ENCODE results near the gene ZBED4.

Gene ZBED4

DNA sequence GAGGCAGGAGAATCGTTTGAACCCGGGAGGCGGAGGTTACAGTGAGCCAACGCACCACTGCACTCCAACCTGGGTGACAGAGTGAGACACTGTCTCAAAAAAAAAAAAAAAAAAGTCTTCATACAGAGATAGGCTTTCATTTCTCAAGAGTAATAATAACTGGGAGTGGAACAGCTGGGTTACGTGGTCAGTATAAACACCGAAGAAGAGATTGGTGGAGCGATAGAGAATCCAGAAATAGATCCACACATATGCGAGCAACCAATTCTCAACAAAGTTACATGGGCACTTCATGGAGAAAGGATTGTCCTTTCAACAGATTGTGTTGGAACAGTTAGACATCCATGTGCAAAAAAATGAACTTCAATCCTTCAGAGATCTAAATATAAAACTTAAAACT lies 24.6 kb downstream of the ZBED4 start:
- Histone ChIP-seq H3K27me3 (ENCODE audit: control insufficient read depth in 3 of 3, insufficient read depth in 3 of 3, low read depth in 1 of 3, low read length in 3 of 3) (no peaks in the 10 kb centered on the region), H2AK5ac (ENCODE audit: low read depth, low read length) (no peak overlapping the region), H2BK5ac (ENCODE audit: low read length) (no peak overlapping the region), H2BK12ac (ENCODE audit: low read length) (no peak overlapping the region), H3K14ac (ENCODE audit: low read length) (no peak overlapping the region), H3K9ac (ENCODE audit: low read depth, low read length, poor library complexity) (no peak overlapping the region), H3K18ac (ENCODE audit: low read length) (no peak overlapping the region), H2AFZ (ENCODE audit: low read length) (no peak overlapping the region), H3K79me1 (ENCODE audit: low read depth, low read length) (peaks cover 13% of the 10 kb centered on the region), H3K36me3 (replicated peaks in 1 of 2; ENCODE audit: control insufficient read depth in 2 of 2, insufficient read depth in 2 of 2, low read length in 2 of 2) (peaks cover 14 to 48% of the 10 kb centered on the region in 2 donors), H3K27ac (replicated peaks; ENCODE audit: low read length) (no peak overlapping the region), H3K4me3 (ENCODE audit: low read length in 2 of 2) (no peak overlapping the region), H2BK15ac (ENCODE audit: low read length) (no peak overlapping the region), H3K23ac (ENCODE audit: low read depth, low read length, poor library complexity) (no peak overlapping the region), H4K91ac (ENCODE audit: low read depth, low read length, poor library complexity) (no peak overlapping the region), H3K9me3 (replicated peaks in 1 of 2; ENCODE audit: control insufficient read depth in 2 of 2, insufficient read depth in 1 of 2, low read depth in 1 of 2, low read length in 2 of 2) (peaks cover 12 to 47% of the 10 kb centered on the region in 2 donors), H2BK120ac (ENCODE audit: low read depth, low read length) (no peak overlapping the region), H3K4ac (ENCODE audit: low read length) (no peak overlapping the region), H4K8ac (ENCODE audit: low read depth, low read length) (no peak overlapping the region), H3K4me2 (ENCODE audit: insufficient read depth, low read length, poor library complexity, severe bottlenecking) (no peak overlapping the region), H3K4me1 (ENCODE audit: control insufficient read depth in 2 of 2, insufficient read depth in 1 of 2, low read depth in 1 of 2, low read length in 2 of 2) (no peaks in the 10 kb centered on the region)
- DNase-seq (ENCODE audit: low spot score) = no peak
- no CpG with 5 or more reads among the region's 8 CpGs for whole genome bisulfite sequencing, 2 donors (ENCODE audit: extremely low coverage in 2 of 2, insufficient read length in 2 of 2, insufficient replicate concordance in 1 of 2)

DNA sequence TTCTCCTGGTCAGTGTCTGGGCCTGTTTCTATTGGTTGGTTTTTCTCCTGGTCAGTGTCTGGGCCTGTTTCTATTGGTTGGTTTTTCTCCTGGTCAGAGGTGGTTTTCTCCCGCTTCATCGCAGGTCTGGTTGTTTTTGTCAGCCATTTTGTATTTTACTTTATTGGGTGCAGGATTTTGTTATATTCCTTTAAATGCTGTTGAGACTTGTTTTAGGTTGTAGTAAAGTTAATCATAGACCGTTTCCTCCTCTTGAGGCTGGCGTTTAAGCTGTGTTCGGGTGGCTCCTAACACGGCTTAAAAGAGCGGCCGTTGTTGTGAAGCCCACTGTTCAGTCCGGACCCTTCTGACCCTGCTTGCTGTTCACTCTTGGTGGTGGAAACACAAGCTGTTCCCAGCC lies 26.2 kb downstream of the ZBED4 start:
- DNase-seq (ENCODE audit: low spot score) = no peak
- Histone ChIP-seq H3K9me3 (replicated peaks in 1 of 2; ENCODE audit: control insufficient read depth in 2 of 2, insufficient read depth in 1 of 2, low read depth in 1 of 2, low read length in 2 of 2) (peaks cover 24 to 57% of the 10 kb centered on the region in 2 donors), H2AFZ (ENCODE audit: low read length) (no peak overlapping the region), H2BK12ac (ENCODE audit: low read length) (no peak overlapping the region), H2BK15ac (ENCODE audit: low read length) (no peak overlapping the region), H3K27me3 (ENCODE audit: control insufficient read depth in 3 of 3, insufficient read depth in 3 of 3, low read depth in 1 of 3, low read length in 3 of 3) (no peaks in the 10 kb centered on the region), H3K36me3 (replicated peaks in 1 of 2; ENCODE audit: control insufficient read depth in 2 of 2, insufficient read depth in 2 of 2, low read length in 2 of 2) (peaks cover 23 to 60% of the 10 kb centered on the region in 2 donors), H4K91ac (ENCODE audit: low read depth, low read length, poor library complexity) (no peak overlapping the region), H3K18ac (ENCODE audit: low read length) (no peak overlapping the region), H3K79me1 (ENCODE audit: low read depth, low read length) (peaks cover 18% of the 10 kb centered on the region), H3K4me1 (ENCODE audit: control insufficient read depth in 2 of 2, insufficient read depth in 1 of 2, low read depth in 1 of 2, low read length in 2 of 2) (no peaks in the 10 kb centered on the region), H2BK5ac (ENCODE audit: low read length) (no peak overlapping the region), H3K27ac (replicated peaks; ENCODE audit: low read length) (no peak overlapping the region), H2BK120ac (ENCODE audit: low read depth, low read length) (no peak overlapping the region), H3K4me2 (ENCODE audit: insufficient read depth, low read length, poor library complexity, severe bottlenecking) (no peak overlapping the region), H3K23ac (ENCODE audit: low read depth, low read length, poor library complexity) (no peak overlapping the region), H4K8ac (ENCODE audit: low read depth, low read length) (no peak overlapping the region), H3K4ac (ENCODE audit: low read length) (no peak overlapping the region), H3K14ac (ENCODE audit: low read length) (no peak overlapping the region), H2AK5ac (ENCODE audit: low read depth, low read length) (no peak overlapping the region), H3K4me3 (ENCODE audit: low read length in 2 of 2) (no peak overlapping the region), H3K9ac (ENCODE audit: low read depth, low read length, poor library complexity) (no peak overlapping the region)
- WGBS, 2 donors (ENCODE audit: extremely low coverage in 2 of 2, insufficient read length in 2 of 2, insufficient replicate concordance in 1 of 2) = no CpG with 5 or more reads among the region's 9 CpGs

DNA sequence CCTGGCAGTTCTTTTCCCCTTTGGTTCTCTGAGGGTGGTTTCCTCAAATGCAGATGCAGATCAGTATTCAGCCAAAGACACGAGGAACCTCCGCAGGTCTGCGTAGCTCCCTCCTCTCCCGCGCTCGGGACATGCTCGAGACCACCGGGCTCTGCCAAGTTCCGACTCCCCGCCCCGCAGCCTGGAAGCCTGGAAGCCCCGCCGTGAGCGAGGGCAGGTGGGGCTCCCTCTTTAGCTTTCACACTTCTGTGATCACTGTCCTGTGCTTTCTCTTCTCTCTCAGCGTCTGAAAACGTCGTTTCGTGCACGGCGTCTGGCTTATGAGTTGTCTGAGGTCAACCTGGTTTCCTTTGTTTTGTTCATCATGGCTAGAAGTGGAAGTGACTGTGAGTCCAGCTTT lies 26.6 kb downstream of the ZBED4 start:
- WGBS, 2 donors (ENCODE audit: extremely low coverage in 2 of 2, insufficient read length in 2 of 2, insufficient replicate concordance in 1 of 2) = no CpG with 5 or more reads among the region's 20 CpGs
- H2BK120ac ChIP-seq (ENCODE audit: low read depth, low read length) = no peak overlapping the region
- H3K4ac ChIP-seq (ENCODE audit: low read length) = no peak overlapping the region
- H3K14ac ChIP-seq (ENCODE audit: low read length) = no peak overlapping the region
- H2AFZ ChIP-seq (ENCODE audit: low read length) = no peak overlapping the region
- no peak overlapping the region for H3K4me2 ChIP-seq (ENCODE audit: insufficient read depth, low read length, poor library complexity, severe bottlenecking)
- H2BK5ac ChIP-seq (ENCODE audit: low read length) = no peak overlapping the region
- H4K8ac ChIP-seq (ENCODE audit: low read depth, low read length) = no peak overlapping the region
- no peak overlapping the region for H3K27ac ChIP-seq (replicated peaks; ENCODE audit: low read length)
- peaks cover 24 to 58% of the 10 kb centered on the region in 2 donors for H3K9me3 ChIP-seq (replicated peaks in 1 of 2; ENCODE audit: control insufficient read depth in 2 of 2, insufficient read depth in 1 of 2, low read depth in 1 of 2, low read length in 2 of 2)
- H3K9ac ChIP-seq (ENCODE audit: low read depth, low read length, poor library complexity) = no peak overlapping the region
- no peak overlapping the region for H2BK15ac ChIP-seq (ENCODE audit: low read length)
- no peak overlapping the region for H2AK5ac ChIP-seq (ENCODE audit: low read depth, low read length)
- no peak overlapping the region for H3K4me3 ChIP-seq (ENCODE audit: low read length in 2 of 2)
- no peak for DNase-seq (ENCODE audit: low spot score)
- H4K91ac ChIP-seq (ENCODE audit: low read depth, low read length, poor library complexity) = no peak overlapping the region
- peaks cover 21% of the 10 kb centered on the region for H3K79me1 ChIP-seq (ENCODE audit: low read depth, low read length)
- H3K27me3 ChIP-seq (ENCODE audit: control insufficient read depth in 3 of 3, insufficient read depth in 3 of 3, low read depth in 1 of 3, low read length in 3 of 3) = no peaks in the 10 kb centered on the region
- H3K4me1 ChIP-seq (ENCODE audit: control insufficient read depth in 2 of 2, insufficient read depth in 1 of 2, low read depth in 1 of 2, low read length in 2 of 2) = no peaks in the 10 kb centered on the region
- H2BK12ac ChIP-seq (ENCODE audit: low read length) = no peak overlapping the region
- no peak overlapping the region for H3K18ac ChIP-seq (ENCODE audit: low read length)
- H3K36me3 ChIP-seq (replicated peaks in 1 of 2; ENCODE audit: control insufficient read depth in 2 of 2, insufficient read depth in 2 of 2, low read length in 2 of 2) = peaks cover 27 to 64% of the 10 kb centered on the region in 2 donors
- no peak overlapping the region for H3K23ac ChIP-seq (ENCODE audit: low read depth, low read length, poor library complexity)

DNA sequence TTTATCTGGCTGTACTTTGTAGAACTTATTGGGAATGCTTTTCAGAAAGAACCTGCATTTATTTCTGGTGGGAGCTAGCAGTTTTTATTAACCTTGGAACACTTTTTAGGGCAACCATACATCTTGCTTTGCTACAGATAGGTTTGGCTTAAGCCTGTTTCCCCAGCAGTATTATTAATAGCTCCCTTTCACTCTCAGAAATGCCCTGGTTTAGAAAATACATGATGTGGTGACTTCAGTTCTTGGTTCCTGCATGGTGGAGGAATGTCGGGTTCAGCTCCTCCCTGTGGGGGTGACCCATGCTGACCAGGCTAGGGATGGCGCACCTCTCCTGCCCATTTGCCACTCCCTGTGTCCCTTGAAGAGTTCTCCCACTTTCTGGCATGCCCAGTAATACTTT lies 28.2 kb downstream of the ZBED4 start:
- no peak for DNase-seq (ENCODE audit: low spot score)
- H3K18ac ChIP-seq (ENCODE audit: low read length) = no peak overlapping the region
- no peak overlapping the region for H3K14ac ChIP-seq (ENCODE audit: low read length)
- H3K4me2 ChIP-seq (ENCODE audit: insufficient read depth, low read length, poor library complexity, severe bottlenecking) = no peak overlapping the region
- H3K9me3 ChIP-seq (replicated peaks in 1 of 2; ENCODE audit: control insufficient read depth in 2 of 2, insufficient read depth in 1 of 2, low read depth in 1 of 2, low read length in 2 of 2) = peaks cover 35 to 64% of the 10 kb centered on the region in 2 donors
- H3K36me3 ChIP-seq (replicated peaks in 1 of 2; ENCODE audit: control insufficient read depth in 2 of 2, insufficient read depth in 2 of 2, low read length in 2 of 2) = peaks cover 39 to 69% of the 10 kb centered on the region in 2 donors
- no peak overlapping the region for H3K9ac ChIP-seq (ENCODE audit: low read depth, low read length, poor library complexity)
- H2BK120ac ChIP-seq (ENCODE audit: low read depth, low read length) = no peak overlapping the region
- H3K79me1 ChIP-seq (ENCODE audit: low read depth, low read length) = peaks cover 28% of the 10 kb centered on the region
- H2AFZ ChIP-seq (ENCODE audit: low read length) = no peak overlapping the region
- H2BK12ac ChIP-seq (ENCODE audit: low read length) = no peak overlapping the region
- no peak overlapping the region for H2BK5ac ChIP-seq (ENCODE audit: low read length)
- no peak overlapping the region for H3K4me3 ChIP-seq (ENCODE audit: low read length in 2 of 2)
- no peak overlapping the region for H4K91ac ChIP-seq (ENCODE audit: low read depth, low read length, poor library complexity)
- no peak overlapping the region for H4K8ac ChIP-seq (ENCODE audit: low read depth, low read length)
- H3K27ac ChIP-seq (replicated peaks; ENCODE audit: low read length) = no peak overlapping the region
- no CpG with 5 or more reads among the region's 2 CpGs for WGBS, 2 donors (ENCODE audit: extremely low coverage in 2 of 2, insufficient read length in 2 of 2, insufficient replicate concordance in 1 of 2)
- H3K23ac ChIP-seq (ENCODE audit: low read depth, low read length, poor library complexity) = no peak overlapping the region
- H3K4me1 ChIP-seq (ENCODE audit: control insufficient read depth in 2 of 2, insufficient read depth in 1 of 2, low read depth in 1 of 2, low read length in 2 of 2) = no peaks in the 10 kb centered on the region
- H2AK5ac ChIP-seq (ENCODE audit: low read depth, low read length) = no peak overlapping the region
- H3K27me3 ChIP-seq (ENCODE audit: control insufficient read depth in 3 of 3, insufficient read depth in 3 of 3, low read depth in 1 of 3, low read length in 3 of 3) = peaks cover 0 to 1% (median 0%) of the 10 kb centered on the region in 3 experiments
- no peak overlapping the region for H3K4ac ChIP-seq (ENCODE audit: low read length)
- no peak overlapping the region for H2BK15ac ChIP-seq (ENCODE audit: low read length)

All from neuronal stem cell (in vitro differentiated cells).